Activated T-cell treated with anti-CD3 and anti-CD28 coated beads, Interleukin-2, amount 50 U/mL, for 4 hours (primary cell): ENCODE results near the gene OR5AR1. TPM values are rescaled to one million over a fixed set of nuclear protein-coding genes. Genes with fewer than 3 reads are reported as not detected.
A peak's percentile ranks its signal among the peaks of the same experiment; 100 is the strongest.
"Not testable (repeated sequence)": the region's sequence is repeated elsewhere in the genome, so short reads cannot be mapped to it uniquely, and the experiment has no call there.

Source experiments
- ATAC-seq, 2 donors: fragments of 200-7000 bp; cut with Tn5 transposase; one replicate each; pipeline ENCODE4 v1.10.0; 2021
- DNase-seq: peaks from one replicate; pipeline ENCODE4 v3.0.0-alpha.2; 2020
- H3K27me3 Mint-ChIP-seq: one replicate; pipeline ENCODE4 v1.8.0; 2021; ENCODE audit warnings: low read depth, mixed read lengths
- H3K36me3 Mint-ChIP-seq: one replicate; pipeline ENCODE4 v1.8.0; 2022; ENCODE audit warnings: mixed read lengths; ENCODE audit not compliant: insufficient read depth
- H3K4me1 Mint-ChIP-seq: one replicate; pipeline ENCODE4 v1.8.0; 2021; ENCODE audit warnings: low read depth, mixed read lengths
- H3K4me3 Mint-ChIP-seq: one replicate; pipeline ENCODE4 v1.8.0; 2021; ENCODE audit warnings: mild to moderate bottlenecking, moderate library complexity, mixed read lengths
- H3K9me3 Mint-ChIP-seq: one replicate; pipeline ENCODE4 v1.8.0; 2021; ENCODE audit warnings: mixed read lengths
- total RNA-seq, 3 donors: library from RNA; stranded (reverse); gene quantifications; one replicate each; pipeline ENCODE4 v1.2.1, GENCODE V29; 2021

OR5AR1 gene
- not detected for total RNA-seq

- H3K4me1 Mint-ChIP-seq, result no peaks in the 10 kb centered on the region
- ATAC-seq (no peak), DNase-seq (no peak)
- peaks cover 7% of the 10 kb centered on the region for H3K9me3 Mint-ChIP-seq
- no peaks in the 10 kb centered on the region for H3K36me3 Mint-ChIP-seq
- no peak within 1 kb of the TSS for H3K4me3 Mint-ChIP-seq
- no peaks in the 10 kb centered on the region for H3K27me3 Mint-ChIP-seq
Measured at GRCh38 chr11:56663386-56663785, at the start of gene OR5AR1. OR5AR1 (plus strand) TSS chr11:56663686; CDS start chr11:56663686, 0 bp downstream.

- ATAC-seq (peak in 1 of 2 donors; percentile 18), DNase-seq (no peak)
- Mint-ChIP-seq H3K27me3 (no peaks in the 10 kb centered on the region), H3K4me1 (no peaks in the 10 kb centered on the region), H3K9me3 (peaks cover 17% of the 10 kb centered on the region), H3K4me3 (no peak overlapping the region), H3K36me3 (no peaks in the 10 kb centered on the region)
Measured at GRCh38 chr11:56624661-56625110, 38.8 kb upstream of the OR5AR1 start.

- H3K36me3 Mint-ChIP-seq, result no peaks in the 10 kb centered on the region
- ATAC-seq, result no peak
- no peaks in the 10 kb centered on the region for H3K27me3 Mint-ChIP-seq
- H3K4me3 Mint-ChIP-seq, result no peak overlapping the region
- DNase-seq, result no peak
- H3K4me1 Mint-ChIP-seq, result no peaks in the 10 kb centered on the region
- H3K9me3 Mint-ChIP-seq, result peaks cover 15% of the 10 kb centered on the region
Measured at GRCh38 chr11:56625946-56626345, 37.5 kb upstream of the OR5AR1 start.

GRCh38 chr11:56632329-56632728 lies 31.2 kb upstream of the OR5AR1 start:
- no peaks in the 10 kb centered on the region for H3K4me1 Mint-ChIP-seq
- DNase-seq, result no peak

GRCh38 chr11:56636861-56637260 lies 26.6 kb upstream of the OR5AR1 start:
- DNase-seq, result no peak
- Mint-ChIP-seq H3K36me3 (no peaks in the 10 kb centered on the region), H3K4me1 (no peaks in the 10 kb centered on the region), H3K27me3 (no peaks in the 10 kb centered on the region), H3K4me3 (no peak overlapping the region), H3K9me3 (peaks cover 16% of the 10 kb centered on the region)
- ATAC-seq, result no peak

More at GRCh38 chr11:56632329-56632728, 31.2 kb upstream of the OR5AR1 start:
- Mint-ChIP-seq H3K36me3 (no peaks in the 10 kb centered on the region), H3K4me3 (no peak overlapping the region), H3K9me3 (peaks cover 25% of the 10 kb centered on the region), H3K27me3 (no peaks in the 10 kb centered on the region)
- no peak for ATAC-seq

GRCh38 chr11:56637500-56637899 lies 26.0 kb upstream of the OR5AR1 start:
- Mint-ChIP-seq H3K27me3 (no peaks in the 10 kb centered on the region), H3K36me3 (no peaks in the 10 kb centered on the region), H3K4me3 (no peak overlapping the region), H3K4me1 (no peaks in the 10 kb centered on the region), H3K9me3 (peaks cover 16% of the 10 kb centered on the region)
- DNase-seq (no peak), ATAC-seq (no peak)

- DNase-seq, result no peak
- Mint-ChIP-seq H3K4me3 (no peak within 1 kb of the TSS), H3K36me3 (no peaks in the 10 kb centered on the region), H3K27me3 (no peaks in the 10 kb centered on the region), H3K4me1 (no peaks in the 10 kb centered on the region), H3K9me3 (peaks cover 3% of the 10 kb centered on the region)
- ATAC-seq, result no peak
Measured at GRCh38 chr11:56642339-56642738, 21.1 kb upstream of the OR5AR1 start, which contains the start of gene OR5AP2. OR5AP2 (minus strand) TSS chr11:56642439; CDS start chr11:56642439, 0 bp downstream.

- Mint-ChIP-seq H3K27me3 (no peaks in the 10 kb centered on the region), H3K36me3 (no peaks in the 10 kb centered on the region), H3K4me1 (no peaks in the 10 kb centered on the region), H3K4me3 (no peak overlapping the region), H3K9me3 (peaks cover 15% of the 10 kb centered on the region)
- ATAC-seq (no peak), DNase-seq (no peak)
Measured at GRCh38 chr11:56659755-56660154, 3.7 kb upstream of the OR5AR1 start.

GRCh38 chr11:56670984-56671383 lies 7.5 kb downstream of the OR5AR1 start:
- H3K36me3 Mint-ChIP-seq, result no peaks in the 10 kb centered on the region
- H3K27me3 Mint-ChIP-seq, result no peaks in the 10 kb centered on the region
- no peaks in the 10 kb centered on the region for H3K4me1 Mint-ChIP-seq
- no peak for DNase-seq
- no peaks in the 10 kb centered on the region for H3K9me3 Mint-ChIP-seq
- no peak for ATAC-seq
- no peak overlapping the region for H3K4me3 Mint-ChIP-seq

GRCh38 chr11:56688554-56689100 lies 25.1 kb downstream of the OR5AR1 start:
- DNase-seq, result no peak
- ATAC-seq, result no peak
- H3K4me3 Mint-ChIP-seq, result no peak overlapping the region
- H3K9me3 Mint-ChIP-seq, result peaks cover 3% of the 10 kb centered on the region
- H3K27me3 Mint-ChIP-seq, result no peaks in the 10 kb centered on the region
- H3K36me3 Mint-ChIP-seq, result no peaks in the 10 kb centered on the region
- H3K4me1 Mint-ChIP-seq, result no peaks in the 10 kb centered on the region

GRCh38 chr11:56691179-56691578 lies 27.7 kb downstream of the OR5AR1 start:
- not testable (repeated sequence) for ATAC-seq, DNase-seq, H3K4me3 Mint-ChIP-seq, H3K4me1 Mint-ChIP-seq, H3K36me3 Mint-ChIP-seq, H3K9me3 Mint-ChIP-seq, H3K27me3 Mint-ChIP-seq

- Mint-ChIP-seq H3K36me3 (no peaks in the 10 kb centered on the region), H3K4me1 (no peaks in the 10 kb centered on the region), H3K27me3 (no peaks in the 10 kb centered on the region), H3K9me3 (peaks cover 4% of the 10 kb centered on the region), H3K4me3 (no peak overlapping the region)
- DNase-seq, result no peak
- ATAC-seq, result no peak
Measured at GRCh38 chr11:56693428-56693827, 29.9 kb downstream of the OR5AR1 start.

GRCh38 chr11:56698795-56699194 lies 35.3 kb downstream of the OR5AR1 start, which contains the start of gene OR9G1:
OR9G1 (plus strand) TSS chr11:56699095; CDS start chr11:56700388, 1,293 bp downstream.
- Mint-ChIP-seq H3K4me1 (no peaks in the 10 kb centered on the region), H3K36me3 (no peaks in the 10 kb centered on the region), H3K27me3 (no peaks in the 10 kb centered on the region), H3K4me3 (no peak within 1 kb of the TSS), H3K9me3 (peaks cover 14% of the 10 kb centered on the region)
- no peak for ATAC-seq
- DNase-seq, result no peak

GRCh38 chr11:56700242-56700913 lies 36.9 kb downstream of the OR5AR1 start:
- peak in 1 of 2 donors; percentile 14 for ATAC-seq
- no peak overlapping the region for H3K4me3 Mint-ChIP-seq
- no peak for DNase-seq
- H3K36me3 Mint-ChIP-seq, result no peaks in the 10 kb centered on the region
- H3K27me3 Mint-ChIP-seq, result no peaks in the 10 kb centered on the region
- peaks cover 11% of the 10 kb centered on the region for H3K9me3 Mint-ChIP-seq
- H3K4me1 Mint-ChIP-seq, result no peaks in the 10 kb centered on the region

GRCh38 chr11:56700914-56701485 lies 37.5 kb downstream of the OR5AR1 start:
- no peaks in the 10 kb centered on the region for H3K4me1 Mint-ChIP-seq
- no peaks in the 10 kb centered on the region for H3K36me3 Mint-ChIP-seq
- ATAC-seq (no peak), DNase-seq (no peak)
- H3K9me3 Mint-ChIP-seq, result peaks cover 11% of the 10 kb centered on the region
- H3K4me3 Mint-ChIP-seq, result no peak overlapping the region
- no peaks in the 10 kb centered on the region for H3K27me3 Mint-ChIP-seq
